IPS-18c (cell line): ENCODE results near the gene TMEM120B.

Experiments used
- H3K4me3 ChIP-seq: 2 replicates; pipeline ENCODE4 v1.7.0; 2013; ENCODE audit warnings: low read depth, mild to moderate bottlenecking, low read length, moderate library complexity; ENCODE audit not compliant: insufficient read depth
- H3K9me3 ChIP-seq: one replicate; pipeline ENCODE4 v1.6.1; 2013; ENCODE audit warnings: mild to moderate bottlenecking, low read length, moderate library complexity; ENCODE audit not compliant: control insufficient read depth, insufficient read depth

TMEM120B gene

DNA sequence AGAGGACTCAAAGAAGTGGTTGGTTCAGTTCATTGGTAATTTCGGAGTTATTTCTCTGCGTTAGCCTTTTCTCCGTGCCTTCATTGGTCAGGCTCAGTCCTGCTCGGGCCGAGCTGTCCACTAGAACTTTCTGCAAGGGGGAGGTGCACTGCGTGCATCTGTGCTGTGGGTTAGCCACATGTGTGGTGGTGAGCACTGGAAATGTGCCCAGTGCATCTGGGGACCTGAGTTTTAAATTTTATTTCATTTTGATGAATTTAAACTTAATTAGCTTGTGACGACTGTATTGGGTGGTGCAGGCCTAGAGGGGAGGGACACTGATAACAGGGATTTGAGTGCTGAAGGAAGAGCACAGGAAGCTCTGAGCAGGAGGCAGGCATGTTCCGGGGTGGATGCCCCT, 115.8 kb downstream of the TMEM120B start:
- H3K9me3 ChIP-seq, result peaks cover 2% of the 10 kb centered on the region

DNA sequence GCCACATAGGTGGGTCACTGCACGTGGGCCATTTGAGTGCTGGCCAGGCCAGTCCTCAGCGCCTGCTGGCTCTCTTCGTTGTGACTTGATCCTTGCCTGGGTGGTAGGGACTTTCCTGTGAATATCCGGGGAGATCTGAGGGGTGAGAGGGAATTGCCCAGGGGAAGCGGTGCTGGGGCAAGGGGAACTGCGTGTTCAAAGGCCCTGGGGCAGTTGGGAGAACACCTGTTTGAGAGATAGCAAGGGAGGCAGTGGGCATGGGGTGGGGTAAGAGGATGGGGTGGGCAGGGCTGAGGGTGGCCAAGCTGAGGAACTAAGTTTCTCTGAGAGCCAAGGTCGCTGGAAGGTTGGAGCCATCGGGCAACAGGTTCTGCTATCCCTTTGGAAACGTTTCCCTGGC, 116.3 kb downstream of the TMEM120B start:
- Histone ChIP-seq H3K9me3 (no peaks in the 10 kb centered on the region), H3K4me3 (no peak overlapping the region)

More for the DNA sequence above, 115.8 kb downstream of the TMEM120B start:
- no peak overlapping the region for H3K4me3 ChIP-seq

DNA sequence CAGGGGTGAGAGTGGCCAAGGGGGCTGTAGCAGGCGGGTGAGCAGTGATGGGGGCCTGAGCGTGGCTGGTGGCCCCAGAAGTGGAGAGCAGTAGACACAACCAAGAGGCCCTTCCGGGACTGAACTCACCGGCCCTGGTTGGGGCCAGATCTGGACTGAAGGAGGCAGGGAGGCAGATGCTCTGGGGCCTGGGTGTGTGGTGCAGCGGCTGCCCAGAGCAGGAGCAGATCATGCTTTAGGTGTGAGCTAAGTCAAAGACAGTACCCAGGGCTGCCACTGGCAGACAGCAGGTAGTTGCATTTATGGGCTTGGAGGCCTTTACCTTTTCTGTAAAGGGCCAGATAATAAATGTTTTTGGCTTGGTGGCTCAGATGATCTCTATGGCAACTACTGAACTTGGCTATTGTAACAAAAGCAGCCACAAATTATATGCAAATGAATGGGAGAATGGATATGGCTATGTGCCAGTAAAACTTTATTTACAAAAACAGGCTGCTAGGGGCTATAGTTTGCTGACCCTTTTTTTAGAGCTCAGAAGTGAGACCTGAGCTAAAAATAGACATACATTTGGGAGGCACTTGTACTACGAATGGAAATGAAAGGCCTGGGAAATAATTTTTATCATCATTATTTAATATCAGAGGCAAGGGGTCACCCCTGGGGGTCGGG, 116.8 kb downstream of the TMEM120B start:
- Histone ChIP-seq H3K4me3 (no peak overlapping the region), H3K9me3 (no peaks in the 10 kb centered on the region)

DNA sequence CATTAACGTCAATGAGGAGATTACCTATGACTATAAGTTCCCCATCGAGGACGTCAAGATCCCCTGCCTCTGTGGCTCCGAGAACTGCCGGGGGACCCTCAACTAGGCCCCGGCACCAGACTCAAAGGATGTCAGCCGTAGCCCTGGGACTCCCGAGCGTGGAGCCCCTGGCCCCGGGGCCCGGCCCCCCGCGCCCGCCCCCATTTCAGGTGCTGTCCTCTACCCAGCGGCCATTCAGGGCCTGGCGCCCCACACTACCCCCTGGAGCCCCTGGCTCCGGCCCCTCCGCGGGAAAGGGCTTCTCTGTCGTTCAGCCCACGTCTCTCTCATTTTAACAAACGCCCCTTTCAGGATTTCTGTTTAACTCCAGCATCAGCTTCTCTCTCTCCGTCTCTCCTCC, 117.6 kb downstream of the TMEM120B start:
- H3K9me3 ChIP-seq, result no peaks in the 10 kb centered on the region
- H3K4me3 ChIP-seq, result no peak overlapping the region

DNA sequence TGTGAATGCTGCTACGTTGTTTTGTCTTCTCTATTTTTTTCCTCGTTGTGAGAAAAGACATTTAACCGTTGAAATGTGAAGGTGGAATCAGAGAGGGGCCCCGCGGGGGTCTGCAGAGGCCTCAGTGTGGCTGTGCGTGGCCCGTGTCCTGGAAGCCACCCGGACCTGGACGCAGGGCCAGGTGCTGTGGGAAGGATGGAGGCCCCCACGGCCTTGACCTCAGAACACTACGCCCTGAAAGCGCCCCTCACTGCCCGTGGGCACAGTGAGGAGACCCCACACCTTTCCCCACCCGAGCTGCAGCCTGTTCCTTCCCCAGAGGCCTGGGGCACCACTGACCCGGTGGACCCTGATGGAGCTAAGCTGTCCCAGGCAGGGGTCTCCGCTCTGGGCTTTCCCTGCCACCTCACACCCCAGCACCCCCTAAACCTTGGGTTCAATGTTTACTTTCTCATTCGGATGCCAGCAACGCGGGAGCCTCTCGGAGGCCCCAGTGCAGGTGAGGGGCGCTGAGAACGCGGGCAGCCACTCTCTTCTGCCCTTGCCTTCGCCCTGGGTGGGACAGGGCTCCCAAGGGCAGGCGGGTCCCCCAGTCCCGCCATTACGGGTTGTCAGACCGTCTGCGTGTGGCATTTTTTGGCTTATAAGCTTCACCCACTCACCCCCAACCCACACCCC, 118.2 kb downstream of the TMEM120B start:
- Histone ChIP-seq H3K9me3 (no peaks in the 10 kb centered on the region), H3K4me3 (no peak overlapping the region)
